ENCODE data around the gene WDR4. TPM values are rescaled to one million over a fixed set of nuclear protein-coding genes. Genes with fewer than 3 reads are reported as not detected.
A peak's percentile ranks its signal among the peaks of the same experiment; 100 is the strongest.

WDR4 gene
- total and polyA plus RNA-seq, 2 experiments from 2014 or later: 22.5 to 50.2 TPM

- DNase-seq (ENCODE audit: low spot score) (no peak), ATAC-seq (no peak)
- TF ChIP-seq REST (IDR thresholded peaks at IDR 0.05; ENCODE audit: unreplicated experiment): no peak
- no peak for TF ChIP-seq POLR2AphosphoS5 (IDR thresholded peaks at IDR 0.05; ENCODE audit: low read depth)
- TF ChIP-seq ZNF331 (CRISPR knock-in tag; IDR thresholded peaks at IDR 0.05; ENCODE audit: low read depth): no peak
- TF ChIP-seq EZH2phosphoT487 (IDR thresholded peaks at IDR 0.05; ENCODE audit: unreplicated experiment): no peak
- TF ChIP-seq CREB1 (CRISPR knock-in tag; IDR thresholded peaks at IDR 0.05; ENCODE audit: low read depth): no peak
- no peak for TF ChIP-seq ZNF114 (CRISPR knock-in tag; IDR thresholded peaks at IDR 0.05)
- no peak for TF ChIP-seq ZNF462 (CRISPR knock-in tag; IDR thresholded peaks at IDR 0.05)
- TF ChIP-seq JUNB (IDR thresholded peaks at IDR 0.05; ENCODE audit: unreplicated experiment): no peak
- TF ChIP-seq ETS1 (IDR thresholded peaks at IDR 0.05): no peak
- TF ChIP-seq EZH2 (IDR thresholded peaks at IDR 0.05; ENCODE audit: low read depth, unreplicated experiment): no peak
- no peak for TF ChIP-seq NANOG (IDR thresholded peaks at IDR 0.05; ENCODE audit: borderline replicate concordance)
- TF ChIP-seq STAT1 (IDR thresholded peaks at IDR 0.05; ENCODE audit: unreplicated experiment): no peak
- TF ChIP-seq CTCF (conservative IDR thresholded peaks at IDR 0.05; ENCODE audit: low read depth in 2 of 2): no peak
- Mint-ChIP-seq H3K4me1 (no peaks in the 10 kb centered on the region), H3K36me3 (ENCODE audit: low read depth) (peaks cover 93% of the 10 kb centered on the region), H3K27me3 (ENCODE audit: insufficient read depth, low read depth, poor library complexity) (peaks cover 11% of the 10 kb centered on the region), H3K9me3 (no peaks in the 10 kb centered on the region; the same call in 2 of the 3 replicates), H3K27ac (peak overlapping the region; percentile 40; the same call in 1 of the 2 replicates), H3K4me3 (no peak overlapping the region)
- Histone ChIP-seq H3K4me3 (no peak overlapping the region), H3K4me1 (ENCODE audit: insufficient read depth) (no peaks in the 10 kb centered on the region), H3K79me2 (replicated peaks; ENCODE audit: insufficient read depth) (peaks cover 39% of the 10 kb centered on the region), H3K4me2 (no peak overlapping the region), H2AFZ (no peak overlapping the region), H3K36me3 (ENCODE audit: insufficient read depth) (peaks cover 54% of the 10 kb centered on the region), H3K27ac (ENCODE audit: low read depth) (0 out of 2 replicates have a peak overlapping the region, but pooled peaks have one; percentile 45), H3K9me2 (ENCODE audit: insufficient read depth) (no peaks in the 10 kb centered on the region), H4K20me1 (replicated peaks; ENCODE audit: insufficient read depth) (peaks cover 28% of the 10 kb centered on the region), H3F3A (replicated peaks; ENCODE audit: low read depth) (peaks cover 74% of the 10 kb centered on the region), H3K27me3 (ENCODE audit: insufficient read depth) (no peaks in the 10 kb centered on the region)
Observed at GRCh38 chr21:42854246-42855010, 24.9 kb downstream of the WDR4 start.

Measured in GM23338 (cell line).